Hematopoietic multipotent progenitor cell (in vitro differentiated cells): ENCODE measurements around the gene CREB3L2. TPM values are rescaled to one million over a fixed set of nuclear protein-coding genes. Genes with fewer than 3 reads are reported as not detected.
A peak's percentile ranks its signal among the peaks of the same experiment; 100 is the strongest.
"Not testable (repeated sequence)": the region's sequence is repeated elsewhere in the genome, so short reads cannot be mapped to it uniquely, and the experiment has no call there.

Source experiments
- DNase-seq, 3 donors: peaks; one replicate each; pipeline ENCODE4 v3.0.0-alpha.2; 2011 to 2015; ENCODE audit warnings: low read depth in 2 of 3, low spot score in 2 of 3
- total RNA-seq: library from RNA; depleted of rRNA; stranded (reverse); fragments of >200 nt; gene quantifications from one replicate; pipeline ENCODE4 v1.2.3, GENCODE V29; 2012

CREB3L2 gene
- total RNA-seq, 1 donor = 25.0 TPM

GRCh38 chr7:137935884-137936508, 65.9 kb downstream of the CREB3L2 start:
- peak in 2 of 3 donors; percentile 67 to 70 for DNase-seq

- DNase-seq = peak in 2 of 3 donors; percentile 18 to 27
These were observed 66.7 kb downstream of the CREB3L2 start for GRCh38 chr7:137934941-137935883.

DNA sequence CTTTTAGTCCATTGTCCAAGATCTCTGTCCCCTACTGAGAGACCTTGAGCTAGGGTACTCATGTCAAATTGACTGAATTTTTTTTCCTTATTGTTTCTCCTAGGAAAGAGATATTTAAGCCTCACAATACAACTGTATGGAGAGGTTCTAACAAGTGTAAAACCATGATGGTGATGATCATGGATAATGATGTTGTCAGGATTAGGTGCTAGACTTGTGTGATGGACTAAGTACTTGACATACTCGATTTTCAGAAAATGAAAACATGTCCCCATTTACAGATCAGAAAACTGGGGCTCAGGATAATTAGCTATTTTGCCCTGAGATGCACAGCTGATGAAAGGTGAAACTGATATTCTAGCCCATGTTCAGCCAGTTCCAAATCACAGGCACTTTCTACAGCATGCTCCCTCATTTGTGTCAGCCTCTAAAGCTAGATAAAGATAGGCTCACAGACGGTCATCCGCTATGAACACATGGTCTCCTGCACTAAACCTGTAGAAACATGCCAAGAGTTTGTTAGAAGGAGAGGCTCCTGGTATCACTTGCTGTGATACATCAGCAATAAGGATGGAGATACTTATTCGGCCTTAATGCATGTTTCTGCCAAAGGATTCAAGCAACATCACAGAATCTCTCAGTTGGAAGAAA, 67.6 kb downstream of the CREB3L2 start:
- no peak for DNase-seq

DNA sequence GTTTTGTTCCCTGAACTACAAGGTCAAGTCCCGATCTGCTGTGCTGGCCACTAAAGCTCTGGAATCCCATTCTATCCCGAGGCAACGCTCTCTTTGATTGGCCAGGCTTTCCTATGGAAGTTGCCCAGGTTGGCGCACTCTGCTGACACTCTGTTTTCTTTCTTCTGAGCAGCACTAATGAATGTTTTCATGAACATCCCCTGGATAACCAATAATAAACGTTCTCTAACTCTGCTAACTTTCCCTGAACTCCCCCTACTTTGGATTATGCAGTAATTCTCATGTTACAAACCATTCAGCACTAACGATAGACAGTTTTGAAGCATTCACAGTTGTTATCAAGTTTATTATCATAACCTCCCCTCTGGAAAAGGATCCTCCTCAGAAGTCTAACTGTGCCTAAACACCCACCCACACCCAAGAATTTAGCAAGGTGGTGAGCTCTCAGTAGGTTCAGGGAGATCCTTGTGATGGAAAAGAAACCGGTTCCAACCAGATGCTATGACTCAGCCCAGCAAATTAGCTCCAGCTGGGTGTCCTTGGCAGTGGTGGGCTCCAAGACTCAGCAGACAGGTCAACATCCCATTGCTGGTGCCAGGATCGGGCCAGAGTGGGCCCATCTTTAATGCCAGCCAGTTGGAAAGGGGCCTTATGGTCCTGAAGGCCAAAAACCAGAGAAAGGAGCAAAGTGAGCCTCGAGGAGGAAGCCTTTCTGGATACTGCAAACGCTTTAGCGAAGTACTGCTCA, 68.4 kb downstream of the CREB3L2 start:
- DNase-seq = no peak

DNA sequence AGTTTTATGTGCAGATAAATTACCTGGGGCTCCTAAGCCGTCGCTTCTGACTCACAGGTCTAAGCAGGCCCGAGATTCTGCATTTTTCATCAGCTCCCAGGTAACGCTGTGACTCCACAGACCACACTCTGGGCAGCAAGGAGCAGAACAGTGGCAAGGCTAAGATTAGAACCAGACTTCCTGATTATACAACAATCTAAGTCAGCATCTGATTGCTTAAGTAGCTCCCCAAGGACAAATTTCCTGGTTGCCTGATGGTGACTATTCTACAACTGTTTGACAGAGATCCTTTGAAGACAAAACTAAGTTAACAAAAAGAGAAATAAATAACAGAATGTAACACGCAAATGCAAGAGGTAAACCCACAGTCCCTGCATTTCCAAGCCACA, 69.0 kb downstream of the CREB3L2 start:
- DNase-seq = peak in 2 of 3 donors; percentile 50 to 60

DNA sequence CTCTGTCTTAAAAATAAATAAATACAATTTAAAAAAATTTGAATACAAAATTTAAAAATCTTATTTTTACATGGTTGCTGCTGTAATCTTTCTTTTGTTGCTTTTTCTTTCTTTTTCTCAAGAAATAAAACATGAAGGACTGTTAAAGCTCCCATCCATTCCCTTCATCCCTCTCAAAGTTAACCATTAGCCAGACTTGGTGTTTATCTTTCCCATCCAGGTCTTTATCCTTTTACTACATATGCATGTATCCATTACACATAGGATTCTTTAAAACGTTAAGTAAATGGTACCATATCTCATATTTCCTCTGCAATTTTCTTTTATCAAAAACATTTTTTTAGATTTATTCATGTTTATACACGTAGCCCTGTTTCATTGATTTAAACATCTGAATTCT, 70.1 kb downstream of the CREB3L2 start:
- DNase-seq = no peak

DNA sequence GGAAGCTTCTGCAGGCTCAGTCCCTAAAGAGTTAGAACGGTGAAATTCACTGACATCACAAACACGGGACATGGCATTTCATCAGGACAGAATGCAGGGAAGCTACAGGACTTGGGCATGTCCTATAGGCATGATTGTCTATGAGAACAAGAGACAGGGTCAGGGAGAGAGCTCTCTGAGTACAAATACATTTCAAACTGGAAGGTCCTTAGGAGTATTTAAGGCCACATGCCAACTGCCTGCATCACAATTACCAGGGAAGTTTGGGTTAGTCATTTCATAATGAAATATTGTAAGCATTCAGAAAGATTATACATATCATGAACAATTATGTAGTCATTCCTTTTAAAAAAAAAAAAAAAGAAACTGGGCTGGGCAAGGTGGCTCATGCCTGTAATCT, 71.3 kb downstream of the CREB3L2 start:
- DNase-seq = no peak

- DNase-seq = no peak
These were observed 73.3 kb downstream of the CREB3L2 start for GRCh38 chr7:137928626-137929025.

- no peak for DNase-seq
These were observed 74.5 kb downstream of the CREB3L2 start for GRCh38 chr7:137927386-137927785.

DNA sequence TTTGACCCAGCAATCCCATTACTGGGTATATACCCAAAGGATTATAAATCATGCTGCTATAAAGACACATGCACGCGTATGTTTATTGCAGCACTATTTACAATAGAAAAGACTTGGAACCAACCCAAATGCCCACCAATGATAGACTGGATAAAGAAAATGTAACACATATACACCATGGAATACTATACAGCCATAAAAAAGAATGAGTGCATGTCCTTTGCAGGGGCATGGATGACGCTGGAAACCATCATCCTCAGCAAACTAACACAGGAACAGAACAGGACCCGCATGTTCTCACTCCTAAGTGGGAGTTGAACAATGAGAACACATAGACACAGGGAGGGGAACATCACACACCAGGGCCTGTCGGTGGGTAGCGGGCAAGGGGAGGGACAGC, 75.7 kb downstream of the CREB3L2 start:
- DNase-seq = not testable (repeated sequence)

GRCh38 chr7:137925754-137926153, 76.1 kb downstream of the CREB3L2 start:
- DNase-seq = no peak

GRCh38 chr7:137925091-137925490, 76.8 kb downstream of the CREB3L2 start:
- no peak for DNase-seq

- no peak for DNase-seq
These were observed 78.5 kb downstream of the CREB3L2 start for GRCh38 chr7:137923380-137923779.

GRCh38 chr7:137920637-137921399, 81.1 kb downstream of the CREB3L2 start:
- DNase-seq = no peak

- no peak for DNase-seq
These were observed 81.9 kb downstream of the CREB3L2 start for GRCh38 chr7:137919987-137920386.

DNA sequence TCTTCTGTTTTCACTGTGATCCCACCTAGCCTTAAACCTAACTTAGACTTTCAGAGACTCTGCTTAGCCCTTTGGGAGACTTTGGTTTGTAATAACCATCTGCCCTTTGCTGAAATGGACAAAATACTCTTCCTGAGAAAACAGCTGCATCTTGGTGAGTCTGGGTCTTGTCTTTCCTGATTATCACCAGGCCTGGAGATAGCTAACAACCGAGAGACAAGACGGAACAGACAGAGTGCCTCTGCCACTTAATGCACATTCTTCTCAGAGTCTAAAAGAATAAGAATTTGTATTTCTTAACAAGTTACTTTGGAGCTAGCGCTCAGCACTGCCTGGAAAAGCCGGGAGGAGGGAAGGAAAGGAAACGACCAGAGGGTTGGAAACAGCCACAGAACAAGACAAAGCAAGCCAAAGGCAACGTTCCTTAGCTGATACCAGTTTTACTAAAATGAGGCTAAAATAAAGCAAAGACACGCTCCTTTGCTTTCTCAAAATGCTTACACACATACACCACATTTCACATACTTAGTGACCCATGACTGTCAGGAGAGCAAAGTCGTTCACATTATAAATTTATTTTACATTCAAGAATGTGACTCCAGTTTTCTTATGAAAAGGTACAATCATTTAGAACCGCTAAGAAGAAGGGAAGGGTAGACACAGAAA, 84.8 kb downstream of the CREB3L2 start:
- no peak for DNase-seq

GRCh38 chr7:137916564-137916963, 85.3 kb downstream of the CREB3L2 start:
- DNase-seq = no peak

DNA sequence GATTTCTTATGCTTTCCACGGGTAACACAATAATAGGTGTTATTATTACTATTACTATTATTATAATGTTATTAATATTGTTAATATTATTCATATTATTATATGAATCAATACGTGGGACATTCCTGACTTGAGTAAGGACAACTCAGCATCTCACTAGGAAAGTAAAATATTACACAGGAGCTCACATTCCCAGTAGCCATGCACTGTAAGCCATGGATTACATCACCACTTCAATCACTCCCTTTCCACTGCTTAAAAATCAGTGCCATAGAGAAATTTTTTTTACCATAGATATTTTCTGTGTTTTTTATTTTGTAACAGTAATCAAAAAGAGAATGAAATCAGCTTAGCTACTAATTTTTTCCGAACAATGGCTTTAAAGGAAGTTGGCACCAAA, 86.6 kb downstream of the CREB3L2 start:
- DNase-seq = no peak

DNA sequence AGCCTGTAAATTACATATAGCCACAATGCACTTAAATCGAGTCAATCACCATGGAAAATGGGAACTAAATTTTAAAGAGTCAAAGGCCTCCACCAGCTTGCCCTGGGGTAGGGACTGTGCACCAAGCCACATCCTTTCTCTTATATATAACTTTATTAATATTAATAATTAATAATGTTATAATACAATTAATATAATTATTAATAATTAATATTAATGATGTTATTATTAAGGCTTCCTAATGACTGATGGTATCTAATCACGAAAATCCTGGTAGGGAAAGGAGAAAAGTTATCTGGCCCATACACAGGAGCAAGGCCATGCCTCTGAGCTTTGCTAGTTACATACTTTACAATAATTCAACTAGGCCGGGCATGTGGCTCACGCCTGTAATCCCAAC, 87.9 kb downstream of the CREB3L2 start:
- no peak for DNase-seq

DNA sequence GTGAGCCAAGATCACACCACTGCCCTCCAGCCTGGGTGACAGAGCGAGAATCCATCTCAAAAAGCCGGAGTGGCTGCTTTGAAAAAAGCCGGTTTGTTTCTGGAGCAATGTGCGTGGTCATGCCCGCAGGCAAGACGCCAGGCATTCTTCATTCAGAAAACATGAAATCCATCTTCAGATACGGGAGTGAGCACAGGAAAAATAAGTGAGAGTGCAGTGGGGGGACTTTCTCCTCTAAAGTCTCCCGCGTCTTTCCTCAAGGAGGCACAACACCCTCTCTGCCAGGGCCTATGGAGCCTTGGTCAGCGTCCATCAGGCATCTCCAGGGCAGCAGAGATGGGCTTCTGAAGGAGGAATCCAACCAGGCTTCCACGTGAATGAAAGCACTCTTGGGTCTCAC, 92.8 kb downstream of the CREB3L2 start:
- DNase-seq = no peak
